Urinary bladder (tissue), 4 donors: Measurements from ENCODE around the gene SELPLG. TPM values are rescaled to one million over a fixed set of nuclear protein-coding genes. Genes with fewer than 3 reads are reported as not detected.
"Not testable (repeated sequence)": the region's sequence is repeated elsewhere in the genome, so short reads cannot be mapped to it uniquely, and the experiment has no call there.

ENCODE experiments used
- DNase-seq: peaks from one replicate; pipeline ENCODE4 v3.0.0-alpha.2; 2015; ENCODE audit errors: extremely low spot score
- H3K27ac ChIP-seq: one replicate; pipeline ENCODE4 v1.5.1; 2013; ENCODE audit warnings: low read depth, mild to moderate bottlenecking, moderate library complexity
- H3K36me3 ChIP-seq: one replicate; pipeline ENCODE4 v1.6.1; 2013; ENCODE audit warnings: mild to moderate bottlenecking, moderate library complexity; ENCODE audit not compliant: insufficient read depth
- H3K4me1 ChIP-seq: one replicate; pipeline ENCODE4 v1.6.1; 2013; ENCODE audit warnings: mild to moderate bottlenecking, moderate library complexity; ENCODE audit not compliant: insufficient read depth
- H3K4me3 ChIP-seq: one replicate; pipeline ENCODE4 v1.5.1; 2013; ENCODE audit warnings: low read depth, low read length
- WGBS: extraction: QIAGEN DNeasy Blood & Tissue Kit; methylation state at CpG from one replicate; pipeline ENCODE4 v1.1.7; 2013; 5-methylcytosine and 5-hydroxymethylcytosine counted together
- polyA plus RNA-seq: library from polyadenylated mRNA; stranded (reverse); fragments of 200-250 nt; gene quantifications from one replicate; pipeline ENCODE4 v1.2.3, GENCODE V29; 2013
- total RNA-seq: library from RNA; depleted of rRNA; stranded (reverse); fragments of >200 nt; gene quantifications from one replicate; pipeline ENCODE4 v1.2.3, GENCODE V29; 2014
- donor health status: healthy with polysubstance abuse.
- donor health status: healthy.

SELPLG gene
- total and polyA plus RNA-seq, 2 donors = 3.6 to 9.4 TPM

GRCh38 chr12:108583991-108584390, 49.7 kb downstream of the SELPLG start:
- no peak for DNase-seq
- no peaks in the 10 kb centered on the region for H3K36me3 ChIP-seq
- H3K4me1 ChIP-seq = no peaks in the 10 kb centered on the region
- H3K27ac ChIP-seq = peak overlapping the region; percentile 25
- no peak overlapping the region for H3K4me3 ChIP-seq
- 40% methylated on average over 7 of the region's 7 CpGs for WGBS

- Histone ChIP-seq H3K4me3 (no peak overlapping the region), H3K27ac (no peak overlapping the region), H3K4me1 (no peaks in the 10 kb centered on the region), H3K36me3 (no peaks in the 10 kb centered on the region)
- 76% methylated on average over 10 of the region's 10 CpGs for WGBS
- no peak for DNase-seq
Observed at GRCh38 chr12:108582978-108583770, 50.5 kb downstream of the SELPLG start.

- DNase-seq = no peak
- no peaks in the 10 kb centered on the region for H3K36me3 ChIP-seq
- H3K27ac ChIP-seq = no peak overlapping the region
- no peak overlapping the region for H3K4me3 ChIP-seq
- WGBS = 91% methylated on average over 9 of the region's 9 CpGs
- H3K4me1 ChIP-seq = no peaks in the 10 kb centered on the region
Observed at GRCh38 chr12:108582509-108582908, 51.2 kb downstream of the SELPLG start.

GRCh38 chr12:108581311-108582227, 52.1 kb downstream of the SELPLG start:
- Histone ChIP-seq H3K27ac (no peak overlapping the region), H3K36me3 (no peaks in the 10 kb centered on the region), H3K4me1 (no peaks in the 10 kb centered on the region), H3K4me3 (no peak overlapping the region)
- no peak for DNase-seq
- WGBS = 86% methylated on average over 33 of the region's 33 CpGs

GRCh38 chr12:108580531-108580930, 53.2 kb downstream of the SELPLG start:
- Histone ChIP-seq H3K36me3 (no peaks in the 10 kb centered on the region), H3K4me3 (no peak overlapping the region), H3K4me1 (no peaks in the 10 kb centered on the region), H3K27ac (no peak overlapping the region)
- WGBS = 49% methylated on average over 3 of the region's 3 CpGs
- no peak for DNase-seq

- Histone ChIP-seq H3K27ac (no peak overlapping the region), H3K4me1 (no peaks in the 10 kb centered on the region), H3K4me3 (no peak overlapping the region), H3K36me3 (no peaks in the 10 kb centered on the region)
- DNase-seq = no peak
- WGBS = 97% methylated on average over 3 of the region's 3 CpGs
Observed at GRCh38 chr12:108578813-108579212, 54.9 kb downstream of the SELPLG start.

- Histone ChIP-seq H3K4me3 (no peak overlapping the region), H3K36me3 (no peaks in the 10 kb centered on the region), H3K4me1 (no peaks in the 10 kb centered on the region), H3K27ac (no peak overlapping the region)
- 77% methylated on average over 2 of the region's 2 CpGs for WGBS
- no peak for DNase-seq
Observed at GRCh38 chr12:108578264-108578663, 55.4 kb downstream of the SELPLG start.

- no peak for DNase-seq
- no peak overlapping the region for H3K4me3 ChIP-seq
- H3K27ac ChIP-seq = no peak overlapping the region
- H3K4me1 ChIP-seq = no peaks in the 10 kb centered on the region
- H3K36me3 ChIP-seq = no peaks in the 10 kb centered on the region
Observed at GRCh38 chr12:108577458-108577857, 56.2 kb downstream of the SELPLG start.

- DNase-seq = no peak
- Histone ChIP-seq H3K4me3 (no peak overlapping the region), H3K4me1 (no peaks in the 10 kb centered on the region), H3K27ac (no peak overlapping the region), H3K36me3 (no peaks in the 10 kb centered on the region)
- WGBS = 65% methylated on average over 6 of the region's 6 CpGs
Observed at GRCh38 chr12:108576660-108577234, 56.9 kb downstream of the SELPLG start.

- 88% methylated on average over 9 of the region's 9 CpGs for WGBS
- Histone ChIP-seq H3K27ac (no peak overlapping the region), H3K36me3 (no peaks in the 10 kb centered on the region), H3K4me1 (no peaks in the 10 kb centered on the region), H3K4me3 (no peak overlapping the region)
- DNase-seq = no peak
Observed at GRCh38 chr12:108575199-108575912, 58.3 kb downstream of the SELPLG start.

GRCh38 chr12:108574276-108574675, 59.4 kb downstream of the SELPLG start:
- not testable (repeated sequence) for DNase-seq, H3K36me3 ChIP-seq, H3K4me3 ChIP-seq, H3K27ac ChIP-seq, H3K4me1 ChIP-seq
- WGBS = 95% methylated on average over 1 of the region's 1 CpG

- WGBS = 42% methylated on average over 2 of the region's 2 CpGs
- H3K4me1 ChIP-seq = no peaks in the 10 kb centered on the region
- DNase-seq = no peak
- peaks cover 2% of the 10 kb centered on the region for H3K36me3 ChIP-seq
- H3K27ac ChIP-seq = no peak overlapping the region
- H3K4me3 ChIP-seq = no peak overlapping the region
Observed at GRCh38 chr12:108573317-108573716, 60.4 kb downstream of the SELPLG start.

GRCh38 chr12:108572166-108572790, 61.4 kb downstream of the SELPLG start:
- Histone ChIP-seq H3K4me3 (no peak overlapping the region), H3K4me1 (no peaks in the 10 kb centered on the region), H3K36me3 (peaks cover 2% of the 10 kb centered on the region), H3K27ac (no peak overlapping the region)
- no peak for DNase-seq
- WGBS = 74% methylated on average over 8 of the region's 8 CpGs
